HG03565 (cell line): ENCODE results near the gene GPR3.

Experiments used
- ATAC-seq: cut with Tn5 transposase; IDR thresholded peaks from one replicate; pipeline ENCODE4 v1.9.1; 2021; ENCODE audit warnings: mild to moderate bottlenecking, moderate library complexity; ENCODE audit not compliant: unreplicated experiment

The GPR3 gene

GRCh38 chr1:27358038-27358927 lies 34.1 kb upstream of the GPR3 start:
- ATAC-seq: no peak

GRCh38 chr1:27358928-27359313 lies 33.5 kb upstream of the GPR3 start:
- no peak for ATAC-seq

GRCh38 chr1:27359822-27360158 lies 32.6 kb upstream of the GPR3 start:
- ATAC-seq: no peak

GRCh38 chr1:27360159-27361043 lies 32.0 kb upstream of the GPR3 start:
- ATAC-seq: no peak

- no peak for ATAC-seq
Observed at GRCh38 chr1:27361044-27361402, 31.4 kb upstream of the GPR3 start.

- no peak for ATAC-seq
Observed at GRCh38 chr1:27361553-27361952, 30.9 kb upstream of the GPR3 start.

- no peak for ATAC-seq
Observed at GRCh38 chr1:27363766-27364695, 28.4 kb upstream of the GPR3 start.

- no peak for ATAC-seq
Observed at GRCh38 chr1:27364696-27365371, 27.6 kb upstream of the GPR3 start.

GRCh38 chr1:27365372-27366112 lies 26.9 kb upstream of the GPR3 start:
- no peak for ATAC-seq

- ATAC-seq: no peak
Observed at GRCh38 chr1:27366113-27366410, 26.4 kb upstream of the GPR3 start.

- ATAC-seq: no peak
Observed at GRCh38 chr1:27366411-27367159, 25.8 kb upstream of the GPR3 start, which contains the start of gene MAP3K6. Gene MAP3K6, minus strand, starts transcription at chr1:27366961. Its CDS starts 364 bp downstream, at chr1:27366597.

GRCh38 chr1:27367160-27367650 lies 25.2 kb upstream of the GPR3 start:
- no peak for ATAC-seq

GRCh38 chr1:27368869-27369582 lies 23.4 kb upstream of the GPR3 start:
- ATAC-seq: no peak

- ATAC-seq: no peak
Observed at GRCh38 chr1:27372022-27372807, 20.2 kb upstream of the GPR3 start.

- ATAC-seq: no peak
Observed at GRCh38 chr1:27372808-27373690, 19.4 kb upstream of the GPR3 start.

GRCh38 chr1:27374362-27375086 lies 17.9 kb upstream of the GPR3 start, which contains the start of gene FCN3:
Gene FCN3, minus strand, starts transcription at chr1:27374824. Its CDS starts 6 bp downstream, at chr1:27374818.
- ATAC-seq: no peak
